ENCODE results near the gene OR10A2.

- TF ChIP-seq, protein P1, sequence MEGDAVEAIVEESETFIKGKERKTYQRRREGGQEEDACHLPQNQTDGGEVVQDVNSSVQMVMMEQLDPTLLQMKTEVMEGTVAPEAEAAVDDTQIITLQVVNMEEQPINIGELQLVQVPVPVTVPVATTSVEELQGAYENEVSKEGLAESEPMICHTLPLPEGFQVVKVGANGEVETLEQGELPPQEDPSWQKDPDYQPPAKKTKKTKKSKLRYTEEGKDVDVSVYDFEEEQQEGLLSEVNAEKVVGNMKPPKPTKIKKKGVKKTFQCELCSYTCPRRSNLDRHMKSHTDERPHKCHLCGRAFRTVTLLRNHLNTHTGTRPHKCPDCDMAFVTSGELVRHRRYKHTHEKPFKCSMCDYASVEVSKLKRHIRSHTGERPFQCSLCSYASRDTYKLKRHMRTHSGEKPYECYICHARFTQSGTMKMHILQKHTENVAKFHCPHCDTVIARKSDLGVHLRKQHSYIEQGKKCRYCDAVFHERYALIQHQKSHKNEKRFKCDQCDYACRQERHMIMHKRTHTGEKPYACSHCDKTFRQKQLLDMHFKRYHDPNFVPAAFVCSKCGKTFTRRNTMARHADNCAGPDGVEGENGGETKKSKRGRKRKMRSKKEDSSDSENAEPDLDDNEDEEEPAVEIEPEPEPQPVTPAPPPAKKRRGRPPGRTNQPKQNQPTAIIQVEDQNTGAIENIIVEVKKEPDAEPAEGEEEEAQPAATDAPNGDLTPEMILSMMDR (IDR thresholded peaks at IDR 0.05; ENCODE audit: low read depth, low read length): peak; percentile 18; the same call in 1 of the 2 replicates
- no peak for TF ChIP-seq EZH2phosphoT487 (IDR thresholded peaks at IDR 0.05; ENCODE audit: low read depth)
These were observed 45.2 kb upstream of the OR10A2 start for GRCh38 chr11:6817694-6818093.

Data from OCI-LY3 (cell line).